NT2/D1 (cell line): ENCODE results near the gene IGSF10.

Source experiments
- SUZ12 ChIP-seq: IDR thresholded peaks from 2 replicates; pipeline ENCODE4 v1.6.1; 2011; ENCODE audit not compliant: insufficient read length, insufficient read depth; ENCODE audit errors: extremely low read depth
- YY1 ChIP-seq: IDR thresholded peaks from 2 replicates; pipeline ENCODE4 v1.6.1; 2011; ENCODE audit not compliant: insufficient read length, insufficient read depth
- ZNF274 ChIP-seq: IDR thresholded peaks from 2 replicates; pipeline ENCODE4 v1.6.1; 2011; ENCODE audit warnings: mild to moderate bottlenecking, low read depth, low read length

GRCh38 chr3:151419806-151420205 lies 41.1 kb downstream of the IGSF10 start:
- no peak for TF ChIP-seq ZNF274
- no peak for TF ChIP-seq YY1
- TF ChIP-seq SUZ12: no peak
